Measurements from ENCODE around the gene PPP1R18.

Gene PPP1R18

DNA sequence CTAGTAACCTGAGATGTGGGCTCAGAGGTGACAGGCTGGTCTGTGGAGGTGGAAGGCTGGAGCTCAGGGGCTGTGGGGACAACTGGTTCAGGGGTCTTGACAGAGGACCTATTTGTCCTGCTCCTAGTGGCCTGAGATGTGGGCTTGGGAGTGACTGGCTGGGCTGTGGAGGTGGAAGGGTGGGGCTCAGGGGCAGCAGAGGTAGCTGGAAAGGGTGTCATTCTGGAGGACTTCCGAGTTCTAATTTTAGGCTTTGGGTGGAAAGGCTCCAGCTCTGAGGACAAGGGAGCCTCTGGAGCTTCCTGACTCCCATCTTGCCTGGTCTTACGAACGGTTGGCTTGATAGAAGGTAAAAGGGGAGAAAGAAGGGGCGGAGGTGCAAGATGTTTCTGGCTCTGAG lies 19.2 kb upstream of the PPP1R18 start:
- TF ChIP-seq CTCF (IDR thresholded peaks at IDR 0.05; ENCODE audit: low read depth, low read length, missing control alignments) = no peak
- no peak overlapping the region for H3K4me3 ChIP-seq (replicated peaks; ENCODE audit: low read depth, low read length)
- no peak for DNase-seq (ENCODE audit: extremely low read depth, low read depth)

DNA sequence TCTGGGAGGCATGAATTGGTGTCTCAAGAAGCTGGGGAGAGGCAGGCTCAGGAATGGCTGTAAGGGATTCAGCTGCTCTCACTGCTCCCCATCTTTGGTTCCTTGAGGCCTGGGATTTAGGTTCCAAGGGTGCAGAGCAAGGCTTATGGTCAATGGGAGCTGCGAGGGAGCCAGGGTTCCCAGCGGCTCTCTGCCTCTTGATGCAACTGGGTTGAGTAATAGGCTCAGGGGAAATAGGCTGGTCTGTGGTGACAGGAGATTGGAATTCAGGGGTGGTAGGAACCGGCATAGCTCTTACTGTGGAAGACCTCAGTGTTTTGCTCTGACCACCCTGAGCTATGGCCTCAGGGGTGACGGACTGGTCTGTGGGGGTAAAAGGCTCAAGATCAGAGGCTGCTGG lies 17.4 kb upstream of the PPP1R18 start:
- no peak for TF ChIP-seq CTCF (IDR thresholded peaks at IDR 0.05; ENCODE audit: low read depth, low read length, missing control alignments)
- no peak overlapping the region for H3K4me3 ChIP-seq (replicated peaks; ENCODE audit: low read depth, low read length)
- DNase-seq (ENCODE audit: extremely low read depth, low read depth) = no peak

- no peak for TF ChIP-seq CTCF (IDR thresholded peaks at IDR 0.05; ENCODE audit: low read depth, low read length, missing control alignments)
- H3K4me3 ChIP-seq (replicated peaks; ENCODE audit: low read depth, low read length) = no peak overlapping the region
- no peak for DNase-seq (ENCODE audit: extremely low read depth, low read depth)
Measured at GRCh38 chr6:30703011-30703410, 16.6 kb upstream of the PPP1R18 start.

DNA sequence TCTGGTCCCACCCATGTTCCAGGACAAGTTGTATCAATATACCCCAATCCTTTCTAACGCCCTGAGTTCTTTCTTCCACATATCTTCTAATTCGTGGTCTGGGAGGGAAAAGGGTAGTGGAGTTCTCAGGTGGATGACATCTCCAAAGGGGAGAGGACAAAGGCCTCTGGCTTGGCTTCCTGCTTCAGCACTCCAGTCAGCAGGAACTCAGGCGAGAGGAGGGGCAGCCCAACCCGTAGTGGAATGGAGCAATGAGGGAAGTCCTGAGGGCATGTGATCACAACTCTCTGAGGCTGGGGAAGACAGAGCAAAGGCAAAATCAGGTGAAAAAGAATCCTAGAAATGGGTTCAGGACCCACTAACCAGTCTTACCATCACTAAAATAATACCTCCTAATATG lies 13.9 kb upstream of the PPP1R18 start:
- H3K4me3 ChIP-seq (replicated peaks; ENCODE audit: low read depth, low read length) = no peak overlapping the region
- DNase-seq (ENCODE audit: extremely low read depth, low read depth) = no peak
- no peak for TF ChIP-seq CTCF (IDR thresholded peaks at IDR 0.05; ENCODE audit: low read depth, low read length, missing control alignments)

DNA sequence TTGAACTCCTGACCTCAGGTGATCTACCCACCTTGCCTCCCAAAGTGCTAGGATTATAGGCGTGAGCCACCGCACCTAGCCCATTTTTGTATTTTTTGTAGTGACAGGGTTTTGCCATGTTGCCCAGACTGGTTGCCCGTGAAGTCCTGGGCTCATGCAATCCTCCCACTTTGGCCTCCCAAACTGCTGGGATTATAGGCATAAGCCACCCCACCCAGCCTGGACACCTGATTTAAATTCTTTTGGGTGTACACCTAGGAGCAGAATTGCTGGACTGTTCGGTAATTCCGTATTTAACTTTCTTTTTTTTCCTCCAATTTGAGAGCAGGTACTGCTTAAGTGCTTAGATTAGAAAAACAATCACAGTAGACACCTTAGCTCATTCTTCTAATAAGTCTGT lies 10.0 kb upstream of the PPP1R18 start:
- TF ChIP-seq CTCF (IDR thresholded peaks at IDR 0.05; ENCODE audit: low read depth, low read length, missing control alignments) = no peak
- H3K4me3 ChIP-seq (replicated peaks; ENCODE audit: low read depth, low read length) = no peak overlapping the region

GRCh38 chr6:30691208-30691847 lies 4.9 kb upstream of the PPP1R18 start:
- no peak for TF ChIP-seq CTCF (IDR thresholded peaks at IDR 0.05; ENCODE audit: low read depth, low read length, missing control alignments)
- H3K4me3 ChIP-seq (replicated peaks; ENCODE audit: low read depth, low read length) = peak overlapping the region; percentile 56
- no peak for DNase-seq (ENCODE audit: extremely low read depth, low read depth)

More for the DNA sequence above, 10.0 kb upstream of the PPP1R18 start:
- DNase-seq (ENCODE audit: extremely low read depth, low read depth) = no peak

All from HFF-Myc (cell line).